HEK293 (cell line): ENCODE data around the gene GANAB.
A peak's percentile ranks its signal among the peaks of the same experiment; 100 is the strongest.

Source experiments
- CTCF ChIA-PET: fragments of 350-600 bp; formaldehyde crosslinking; extraction: SDS; loops from one replicate; lab custom pipeline; 2021; ENCODE audit warnings: antibody characterized with exemption; lab: Yijun Ruan, JAX
- POLR2A ChIA-PET: fragments of 300-600 bp; formaldehyde crosslinking; extraction: SDS; loops from one replicate; lab custom pipeline; 2020; ENCODE audit warnings: antibody characterized with exemption, inconsistent platforms; lab: Yijun Ruan, JAX
- H3K27ac ChIP-seq: fragments of 200-500 bp; sonication (Bioruptor generic); 2 replicates; pipeline ENCODE4 v1.5.1; 2014; ENCODE audit warnings: low read depth, low read length, control low read depth, inconsistent platforms; ENCODE audit errors: extremely low read depth
- H3K36me3 ChIP-seq, 2 experiments: fragments of 200-500 bp in 1 of 2; sonication (Bioruptor generic) in 1 of 2; 1 replicate in 1 of 2; 2 replicates in 1 of 2; pipeline ENCODE4 v1.5.1; 2014 to 2017; ENCODE audit warnings: inconsistent platforms in 2 of 2, low read length in 2 of 2; ENCODE audit not compliant: control insufficient read depth in 2 of 2, insufficient read depth in 1 of 2
- H3K4me1 ChIP-seq: fragments of 200-500 bp; sonication (Bioruptor generic); 2 replicates; pipeline ENCODE4 v1.5.1; 2014; ENCODE audit warnings: mild to moderate bottlenecking, low read length, inconsistent platforms; ENCODE audit not compliant: control insufficient read depth, insufficient read depth
- H3K4me3 ChIP-seq: 2 replicates; pipeline ENCODE4 v1.5.1; 2011; ENCODE audit warnings: low read depth, mild to moderate bottlenecking, control low read depth, low read length, moderate library complexity
- H3K9me3 ChIP-seq: fragments of 200-500 bp; sonication (Bioruptor generic); 2 replicates; pipeline ENCODE4 v1.5.1; 2014; ENCODE audit warnings: low read depth, low read length, inconsistent platforms; ENCODE audit not compliant: control insufficient read depth, insufficient read depth
- GLIS1 ChIP-seq: fragments of 450-650 bp; formaldehyde crosslinking; IDR thresholded peaks from 2 replicates; pipeline ENCODE4 v1.5.1; 2016; ENCODE audit warnings: missing biosample characterization, missing genetic modification characterization
- GLIS2 ChIP-seq: fragments of 450-650 bp; formaldehyde crosslinking; IDR thresholded peaks from 2 replicates; pipeline ENCODE4 v1.5.1; 2016; ENCODE audit warnings: missing biosample characterization, missing genetic modification characterization
- HOXC10 ChIP-seq: sonication (generic); formaldehyde crosslinking; IDR thresholded peaks from 2 replicates; pipeline ENCODE4 v1.8.1; 2023; ENCODE audit warnings: mild to moderate bottlenecking, missing genetic modification reagents
- IKZF3 ChIP-seq: fragments of 450-650 bp; IDR thresholded peaks from 2 replicates; pipeline ENCODE4 v1.5.0; 2018; ENCODE audit warnings: missing biosample characterization, mild to moderate bottlenecking, missing genetic modification characterization, moderate library complexity
- KLF8 ChIP-seq: fragments of 450-650 bp; formaldehyde crosslinking; IDR thresholded peaks from 2 replicates; pipeline ENCODE4 v1.5.1; 2016; ENCODE audit warnings: missing biosample characterization, missing genetic modification characterization
- KLF9 ChIP-seq: fragments of 450-650 bp; formaldehyde crosslinking; IDR thresholded peaks from 2 replicates; pipeline ENCODE4 v1.5.1; 2016; ENCODE audit warnings: missing biosample characterization, missing genetic modification characterization, low read depth
- RBAK ChIP-seq: fragments of 450-650 bp; formaldehyde crosslinking; IDR thresholded peaks from 2 replicates; pipeline ENCODE4 v1.5.1; 2016; ENCODE audit warnings: missing biosample characterization, missing genetic modification characterization
- REPIN1 ChIP-seq: fragments of 450-650 bp; formaldehyde crosslinking; IDR thresholded peaks from 2 replicates; pipeline ENCODE4 v1.5.1; 2017; ENCODE audit warnings: missing biosample characterization, missing genetic modification characterization, low read depth
- SP2 ChIP-seq: fragments of 450-650 bp; formaldehyde crosslinking; IDR thresholded peaks from 2 replicates; pipeline ENCODE4 v1.5.1; 2016; ENCODE audit warnings: missing biosample characterization, missing genetic modification characterization
- SP3 ChIP-seq: fragments of 450-650 bp; formaldehyde crosslinking; IDR thresholded peaks from 2 replicates; pipeline ENCODE4 v1.5.1; 2016; ENCODE audit warnings: missing biosample characterization, missing genetic modification characterization
- ZBTB17 ChIP-seq: fragments of 450-650 bp; formaldehyde crosslinking; IDR thresholded peaks from 2 replicates; pipeline ENCODE4 v1.5.1; 2016; ENCODE audit warnings: missing biosample characterization, missing genetic modification characterization
- ZBTB20 ChIP-seq: fragments of 450-650 bp; formaldehyde crosslinking; IDR thresholded peaks from 2 replicates; pipeline ENCODE4 v1.5.1; 2016; ENCODE audit warnings: missing biosample characterization, missing genetic modification characterization
- ZBTB8A ChIP-seq: fragments of 450-650 bp; formaldehyde crosslinking; IDR thresholded peaks from 2 replicates; pipeline ENCODE4 v1.5.1; 2016; ENCODE audit warnings: missing biosample characterization, missing genetic modification characterization
- ZFHX2 ChIP-seq: fragments of 450-650 bp; formaldehyde crosslinking; conservative IDR thresholded peaks from 2 replicates; pipeline ENCODE4 v1.5.1; 2016; ENCODE audit warnings: missing biosample characterization, missing genetic modification characterization
- ZNF155 ChIP-seq: fragments of 450-650 bp; formaldehyde crosslinking; IDR thresholded peaks from 2 replicates; pipeline ENCODE4 v1.5.1; 2016; ENCODE audit warnings: missing biosample characterization, missing genetic modification characterization
- ZNF16 ChIP-seq: fragments of 450-650 bp; formaldehyde crosslinking; IDR thresholded peaks from 2 replicates; pipeline ENCODE4 v1.5.1; 2016; ENCODE audit warnings: low read depth, missing biosample characterization, missing genetic modification characterization
- ZNF239 ChIP-seq: fragments of 450-650 bp; formaldehyde crosslinking; IDR thresholded peaks from 2 replicates; pipeline ENCODE4 v1.5.1; 2016; ENCODE audit warnings: missing biosample characterization, missing genetic modification characterization
- ZNF423 ChIP-seq: fragments of 450-650 bp; formaldehyde crosslinking; IDR thresholded peaks from 2 replicates; pipeline ENCODE4 v1.5.1; 2016; ENCODE audit warnings: missing biosample characterization, missing genetic modification characterization
- ZNF521 ChIP-seq: fragments of 450-650 bp; formaldehyde crosslinking; IDR thresholded peaks from 2 replicates; pipeline ENCODE4 v1.5.1; 2017; ENCODE audit warnings: missing biosample characterization, mild to moderate bottlenecking, missing genetic modification characterization
- ZNF561 ChIP-seq: fragments of 450-650 bp; IDR thresholded peaks from 2 replicates; pipeline ENCODE4 v1.5.1; 2018; ENCODE audit warnings: missing biosample characterization, missing genetic modification characterization, borderline replicate concordance
- ZSCAN30 ChIP-seq: fragments of 450-650 bp; IDR thresholded peaks from 2 replicates; pipeline ENCODE4 v1.5.1; 2018; ENCODE audit warnings: missing biosample characterization, mild to moderate bottlenecking, missing genetic modification characterization, moderate library complexity
- ZXDB ChIP-seq: fragments of 450-650 bp; formaldehyde crosslinking; IDR thresholded peaks from 2 replicates; pipeline ENCODE4 v1.5.1; 2016; ENCODE audit warnings: missing biosample characterization, missing genetic modification characterization
- TF ChIP-seq, protein P1 (sequence below): fragments of 450-650 bp; formaldehyde crosslinking; optimal IDR thresholded peaks from 2 replicates; pipeline ENCODE3; 2016; ENCODE audit warnings: missing biosample characterization, mild to moderate bottlenecking, missing genetic modification characterization
- TF ChIP-seq, protein P2 (sequence below): fragments of 450-650 bp; IDR thresholded peaks from 2 replicates; pipeline ENCODE4 v1.5.1; 2018; ENCODE audit warnings: missing biosample characterization, missing genetic modification characterization
- TF ChIP-seq, protein P3 (sequence below): fragments of 450-650 bp; formaldehyde crosslinking; IDR thresholded peaks from 2 replicates; pipeline ENCODE4 v1.5.1; 2016; ENCODE audit warnings: missing biosample characterization, missing genetic modification characterization

Gene GANAB

GRCh38 chr11:62612366-62613290, 33.8 kb downstream of the GANAB start, which contains the start of the genes EML3 and ROM1:
TSS of gene EML3 (minus strand) at chr11:62612775. CDS start at chr11:62612457, 318 bp downstream.
TSS of gene ROM1 (plus strand) at chr11:62613257. CDS start at chr11:62613282, 25 bp downstream.
- ChIA-PET CTCF (interaction anchor here (0.5 to 3.2 kb wide), 17 partner anchors 9 to 218 kb away, joined by 3 to 19 read pairs (median 4); partner anchors contain the start of genes B3GAT3, MTA2 and TUT1), POLR2A (interaction anchor here (0.7 to 4.1 kb wide), 11 partner anchors 9 to 243 kb away, joined by 3 to 31 read pairs (median 5); partner anchors contain the start of genes B3GAT3, EEF1G, HNRNPUL2 and INTS5)
- TF ChIP-seq SP2 (tag by site-specific recombination) (peak; percentile 82), KLF9 (tag by site-specific recombination) (peak; percentile 63; the same call in 1 of the 2 replicates), ZFHX2 (tag by site-specific recombination) (peak; percentile 8; the same call in 1 of the 2 replicates), ZBTB20 (peak; percentile 10; the same call in 1 of the 2 replicates), ZBTB8A (peak; percentile 79), ZSCAN30 (tag by site-specific recombination) (peak; percentile 43; the same call in 1 of the 2 replicates), GLIS1 (tag by site-specific recombination) (peak; percentile 64; the same call in 1 of the 2 replicates), RBAK (tag by site-specific recombination) (no peak), ZBTB17 (no peak), IKZF3 (tag by site-specific recombination) (peak; percentile 79), REPIN1 (tag by site-specific recombination) (no peak), ZNF239 (no peak), HOXC10 (CRISPR knock-in tag) (no peak), ZNF521 (tag by site-specific recombination) (no peak), GLIS2 (tag by site-specific recombination) (peak; percentile 69), ZNF155 (tag by site-specific recombination) (no peak), ZNF561 (tag by site-specific recombination) (peak; percentile 82), SP3 (tag by site-specific recombination) (peak; percentile 79), KLF8 (tag by site-specific recombination) (peak; percentile 40; the same call in 1 of the 2 replicates), ZXDB (peak; percentile 26; the same call in 1 of the 2 replicates), ZNF16 (tag by site-specific recombination) (no peak), ZNF423 (peak; percentile 70)
- TF ChIP-seq, protein P1, sequence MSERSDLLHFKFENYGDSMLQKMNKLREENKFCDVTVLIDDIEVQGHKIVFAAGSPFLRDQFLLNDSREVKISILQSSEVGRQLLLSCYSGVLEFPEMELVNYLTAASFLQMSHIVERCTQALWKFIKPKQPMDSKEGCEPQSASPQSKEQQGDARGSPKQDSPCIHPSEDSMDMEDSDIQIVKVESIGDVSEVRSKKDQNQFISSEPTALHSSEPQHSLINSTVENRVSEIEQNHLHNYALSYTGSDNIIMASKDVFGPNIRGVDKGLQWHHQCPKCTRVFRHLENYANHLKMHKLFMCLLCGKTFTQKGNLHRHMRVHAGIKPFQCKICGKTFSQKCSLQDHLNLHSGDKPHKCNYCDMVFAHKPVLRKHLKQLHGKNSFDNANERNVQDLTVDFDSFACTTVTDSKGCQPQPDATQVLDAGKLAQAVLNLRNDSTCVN (tag by site-specific recombination): peak; percentile 39
- TF ChIP-seq, protein P2, sequence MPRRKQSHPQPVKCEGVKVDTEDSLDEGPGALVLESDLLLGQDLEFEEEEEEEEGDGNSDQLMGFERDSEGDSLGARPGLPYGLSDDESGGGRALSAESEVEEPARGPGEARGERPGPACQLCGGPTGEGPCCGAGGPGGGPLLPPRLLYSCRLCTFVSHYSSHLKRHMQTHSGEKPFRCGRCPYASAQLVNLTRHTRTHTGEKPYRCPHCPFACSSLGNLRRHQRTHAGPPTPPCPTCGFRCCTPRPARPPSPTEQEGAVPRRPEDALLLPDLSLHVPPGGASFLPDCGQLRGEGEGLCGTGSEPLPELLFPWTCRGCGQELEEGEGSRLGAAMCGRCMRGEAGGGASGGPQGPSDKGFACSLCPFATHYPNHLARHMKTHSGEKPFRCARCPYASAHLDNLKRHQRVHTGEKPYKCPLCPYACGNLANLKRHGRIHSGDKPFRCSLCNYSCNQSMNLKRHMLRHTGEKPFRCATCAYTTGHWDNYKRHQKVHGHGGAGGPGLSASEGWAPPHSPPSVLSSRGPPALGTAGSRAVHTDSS (tag by site-specific recombination): 0 out of 2 replicates have a peak, but pooled peaks have one; percentile 35
- TF ChIP-seq, protein P3, sequence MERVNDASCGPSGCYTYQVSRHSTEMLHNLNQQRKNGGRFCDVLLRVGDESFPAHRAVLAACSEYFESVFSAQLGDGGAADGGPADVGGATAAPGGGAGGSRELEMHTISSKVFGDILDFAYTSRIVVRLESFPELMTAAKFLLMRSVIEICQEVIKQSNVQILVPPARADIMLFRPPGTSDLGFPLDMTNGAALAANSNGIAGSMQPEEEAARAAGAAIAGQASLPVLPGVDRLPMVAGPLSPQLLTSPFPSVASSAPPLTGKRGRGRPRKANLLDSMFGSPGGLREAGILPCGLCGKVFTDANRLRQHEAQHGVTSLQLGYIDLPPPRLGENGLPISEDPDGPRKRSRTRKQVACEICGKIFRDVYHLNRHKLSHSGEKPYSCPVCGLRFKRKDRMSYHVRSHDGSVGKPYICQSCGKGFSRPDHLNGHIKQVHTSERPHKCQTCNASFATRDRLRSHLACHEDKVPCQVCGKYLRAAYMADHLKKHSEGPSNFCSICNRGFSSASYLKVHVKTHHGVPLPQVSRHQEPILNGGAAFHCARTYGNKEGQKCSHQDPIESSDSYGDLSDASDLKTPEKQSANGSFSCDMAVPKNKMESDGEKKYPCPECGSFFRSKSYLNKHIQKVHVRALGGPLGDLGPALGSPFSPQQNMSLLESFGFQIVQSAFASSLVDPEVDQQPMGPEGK (tag by site-specific recombination): peak; percentile 79
- peak within 1 kb of the TSS; percentile 55 for H3K4me3 ChIP-seq
- no peaks in the 10 kb centered on the region for H3K4me1 ChIP-seq
- H3K9me3 ChIP-seq: no peaks in the 10 kb centered on the region
- peaks cover 0 to 55% of the 10 kb centered on the region in 2 experiments; a peak in 2 of 3 replicates for H3K36me3 ChIP-seq
- H3K27ac ChIP-seq: peak within 1 kb of the TSS; percentile 64
